Activated CD8-positive, alpha-beta memory T cell treated with anti-CD3 and anti-CD28 coated beads for 36 hours (primary cell): ENCODE data around the gene F11R. TPM values are rescaled to one million over a fixed set of nuclear protein-coding genes. Genes with fewer than 3 reads are reported as not detected.
"Not testable (repeated sequence)": the region's sequence is repeated elsewhere in the genome, so short reads cannot be mapped to it uniquely, and the experiment has no call there.

Experiments
- CTCF ChIA-PET: fragments of 350-600 bp; sonication (Branson Sonifier 250); formaldehyde crosslinking; loops from one replicate; lab custom pipeline; 2021; ENCODE audit warnings: antibody characterized with exemption; lab: Charles Lee
- POLR2A ChIA-PET: fragments of 350-600 bp; sonication (Branson Sonifier 250); formaldehyde crosslinking; loops from one replicate; lab custom pipeline; 2021; ENCODE audit warnings: antibody characterized with exemption; lab: Charles Lee
- total RNA-seq, 2 experiments: library from RNA; stranded (reverse); gene quantifications; one replicate each; pipeline ENCODE4 v1.2.3, GENCODE V29; 2021

The F11R gene
- total RNA-seq, 2 experiments from 2014 or later, result 8.6 to 11.5 TPM

DNA sequence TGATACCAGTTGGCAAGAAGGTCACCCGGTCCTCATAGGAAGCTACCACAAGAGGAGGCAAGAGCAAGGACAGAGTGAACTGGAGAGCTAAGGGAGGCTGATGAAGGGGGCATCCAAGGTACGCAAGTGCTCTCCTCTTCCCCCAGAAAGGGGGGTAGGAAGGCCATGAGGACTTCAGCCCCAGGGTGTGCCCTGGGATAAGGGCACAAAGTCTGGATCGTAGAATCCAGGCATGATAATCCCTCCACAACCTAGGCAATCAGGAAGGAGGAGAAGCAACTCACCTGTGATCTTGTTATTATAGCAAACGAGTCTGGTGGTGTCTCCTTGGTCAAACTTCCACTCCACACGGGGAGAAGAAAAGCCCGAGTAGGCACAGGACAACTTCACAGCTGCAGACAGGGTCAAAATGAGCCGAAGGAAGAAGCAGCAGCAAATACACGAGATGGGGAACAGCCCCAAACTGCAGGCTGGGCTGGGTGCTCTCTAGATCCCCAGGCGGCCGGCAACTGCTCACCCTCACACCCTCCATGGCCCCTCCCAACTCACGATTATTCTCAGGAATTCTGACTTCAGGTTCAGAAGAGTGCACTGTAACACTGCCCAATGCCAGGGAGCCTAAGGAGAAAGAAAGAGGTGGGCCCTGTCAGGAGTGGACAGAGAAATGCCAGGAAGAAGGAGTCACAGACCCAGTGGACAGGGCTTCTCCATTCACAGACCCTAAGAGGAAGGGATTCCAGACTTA, 20.0 kb downstream of the F11R start:
- ChIA-PET POLR2A (no interaction called here), CTCF (interaction anchor here (0.6 kb wide), 1 partner anchor 58 kb away, joined by 4 read pairs; no protein-coding TSS in a partner anchor)

- POLR2A ChIA-PET, result no interaction called here
- CTCF ChIA-PET, result interaction anchor here (0.6 to 1.2 kb wide), 2 partner anchors 9 to 146 kb away, joined by 3 read pairs; no protein-coding TSS in a partner anchor
Observed at GRCh38 chr1:160999376-160999775, 21.6 kb downstream of the F11R start.

GRCh38 chr1:160997323-160998038, 23.5 kb downstream of the F11R start:
- ChIA-PET CTCF (interaction anchor here (0.6 to 2.8 kb wide), 10 partner anchors 10 to 217 kb away, joined by 3 to 13 read pairs (median 4); partner anchors contain the start of gene USF1), POLR2A (interaction anchor here (0.5 kb wide), 1 partner anchor 30 kb away, joined by 5 read pairs; no protein-coding TSS in a partner anchor)

DNA sequence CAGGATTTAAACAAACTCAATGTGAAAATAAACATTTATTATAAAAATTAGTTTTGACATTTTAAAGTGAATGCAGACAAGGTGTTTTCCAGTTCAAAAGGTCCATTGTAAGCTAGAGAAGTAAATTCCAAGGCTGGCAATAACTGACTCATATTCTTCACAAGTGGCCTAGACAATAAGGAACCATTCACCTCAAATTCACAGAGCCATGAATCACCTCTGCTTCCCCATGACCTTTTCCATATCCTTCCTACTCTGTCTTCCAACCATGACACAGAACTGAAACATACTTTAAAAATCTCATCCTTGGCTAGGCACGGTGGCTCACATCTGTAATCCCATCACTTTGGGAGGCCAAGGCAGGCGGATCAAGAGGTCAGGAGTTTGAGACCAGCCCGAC, 24.8 kb downstream of the F11R start:
- ChIA-PET POLR2A (no interaction called here), CTCF (interaction anchor here (0.6 to 2.8 kb wide), 4 partner anchors 19 to 216 kb away, joined by 3 to 13 read pairs (median 4); partner anchors contain the start of gene USF1)

DNA sequence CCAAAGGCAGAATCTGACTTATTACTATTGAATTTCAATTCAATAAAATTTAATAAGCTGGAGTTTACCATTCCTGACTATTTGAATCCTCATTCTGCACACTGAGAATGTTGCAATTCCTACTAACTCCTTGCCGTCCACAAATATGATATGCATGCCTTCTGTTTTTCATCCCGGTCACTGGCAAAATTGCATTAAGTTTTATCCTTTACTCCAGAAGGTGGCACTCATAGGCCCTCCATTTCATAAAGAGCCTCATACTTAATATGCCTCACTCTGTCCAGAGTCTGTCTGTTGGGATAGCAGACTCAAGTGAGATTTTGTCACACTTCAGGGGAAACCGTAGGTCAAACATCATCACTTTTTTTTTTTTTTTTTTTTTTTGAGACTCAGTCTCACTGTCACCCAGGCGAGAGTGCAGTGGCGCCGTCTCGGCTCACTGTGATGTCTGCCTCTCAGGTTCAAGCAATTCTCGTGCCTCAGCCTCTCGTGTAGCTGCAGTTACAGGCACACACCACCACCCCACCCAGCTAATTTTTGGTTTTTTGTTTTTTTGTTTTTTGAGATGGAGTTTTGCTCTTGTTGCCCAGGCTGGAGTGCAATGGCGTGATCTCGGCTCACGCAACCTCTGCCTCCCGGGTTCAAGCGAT, 27.3 kb downstream of the F11R start:
- POLR2A ChIA-PET, result no interaction called here
- CTCF ChIA-PET, result interaction anchor here (0.7 to 1.4 kb wide), 2 partner anchors 28 to 39 kb away, joined by 3 read pairs; no protein-coding TSS in a partner anchor

- CTCF ChIA-PET, result interaction anchor here (0.9 to 3.0 kb wide), 4 partner anchors 29 to 157 kb away, joined by 3 to 16 read pairs (median 4); no protein-coding TSS in a partner anchor
- POLR2A ChIA-PET, result not testable (repeated sequence)
Observed at GRCh38 chr1:160992036-160992435, 28.9 kb downstream of the F11R start.

- ChIA-PET POLR2A (interaction anchor here (0.5 kb wide), 1 partner anchor 312 kb away, joined by 3 read pairs; no protein-coding TSS in a partner anchor), CTCF (interaction anchor here (1.3 to 1.8 kb wide), 2 partner anchors 10 to 152 kb away, joined by 3 to 5 read pairs; no protein-coding TSS in a partner anchor)
Observed at GRCh38 chr1:160987359-160988050, 33.4 kb downstream of the F11R start.

- CTCF ChIA-PET, result no interaction called here
Observed at GRCh38 chr1:160985723-160986122, 35.2 kb downstream of the F11R start.

GRCh38 chr1:160981584-160982411, 39.2 kb downstream of the F11R start:
- ChIA-PET POLR2A (interaction anchor here (0.6 kb wide), 1 partner anchor 231 kb away, joined by 3 read pairs; no protein-coding TSS in a partner anchor), CTCF (no interaction called here)

More at GRCh38 chr1:160985723-160986122, 35.2 kb downstream of the F11R start:
- POLR2A ChIA-PET, result no interaction called here

DNA sequence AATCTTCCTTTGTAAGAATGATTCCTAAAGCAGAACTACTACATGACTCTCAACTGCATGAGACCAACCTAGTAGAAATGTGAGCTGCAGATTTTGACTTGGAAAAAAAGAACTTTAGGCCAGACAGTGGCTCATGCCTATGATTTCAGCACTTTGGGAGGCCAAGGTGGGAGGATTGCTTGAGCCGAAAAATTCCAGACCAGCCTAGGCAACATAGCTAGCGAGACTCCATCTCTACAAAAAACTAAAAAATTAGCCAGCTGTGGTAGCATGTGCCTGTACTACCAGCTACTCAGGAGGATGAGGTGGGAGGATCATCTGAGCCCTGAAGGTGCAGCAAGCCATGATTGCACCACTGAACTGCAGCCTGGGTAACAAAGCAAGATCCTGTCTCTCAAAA, 41.7 kb downstream of the F11R start:
- ChIA-PET POLR2A (no interaction called here), CTCF (interaction anchor here (0.6 to 0.7 kb wide), 2 partner anchors 10 to 73 kb away, joined by 3 read pairs; no protein-coding TSS in a partner anchor)

- ChIA-PET POLR2A (no interaction called here), CTCF (interaction anchor here (0.6 to 0.9 kb wide), 2 partner anchors 10 to 11 kb away, joined by 3 read pairs; no protein-coding TSS in a partner anchor)
Observed at GRCh38 chr1:160978510-160978927, 42.4 kb downstream of the F11R start.

- ChIA-PET CTCF (no interaction called here), POLR2A (no interaction called here)
Observed at GRCh38 chr1:160975026-160975425, 45.9 kb downstream of the F11R start.

DNA sequence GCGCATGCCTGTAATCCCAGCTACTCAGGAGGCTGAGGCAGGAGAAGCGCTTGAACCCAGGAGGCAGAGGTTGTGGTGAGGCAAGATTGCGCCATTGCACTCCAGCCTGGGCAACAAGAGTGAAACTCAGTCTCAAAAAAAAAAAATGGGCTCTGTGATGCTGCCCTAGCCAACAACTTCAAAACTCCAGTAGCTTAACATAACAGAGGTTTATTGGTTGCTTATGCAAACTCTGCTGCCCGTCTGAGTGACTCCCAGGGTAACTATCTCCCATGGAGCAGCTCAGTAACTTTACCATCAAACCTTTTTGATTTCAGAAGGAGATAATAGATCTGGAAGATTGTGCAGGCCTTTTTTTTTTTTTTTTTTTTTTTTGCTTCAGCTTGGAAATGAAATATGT, 47.5 kb downstream of the F11R start:
- ChIA-PET CTCF (interaction anchor here (0.5 to 1.3 kb wide), 4 partner anchors 16 to 162 kb away, joined by 3 to 4 read pairs (median 3); no protein-coding TSS in a partner anchor), POLR2A (no interaction called here)

DNA sequence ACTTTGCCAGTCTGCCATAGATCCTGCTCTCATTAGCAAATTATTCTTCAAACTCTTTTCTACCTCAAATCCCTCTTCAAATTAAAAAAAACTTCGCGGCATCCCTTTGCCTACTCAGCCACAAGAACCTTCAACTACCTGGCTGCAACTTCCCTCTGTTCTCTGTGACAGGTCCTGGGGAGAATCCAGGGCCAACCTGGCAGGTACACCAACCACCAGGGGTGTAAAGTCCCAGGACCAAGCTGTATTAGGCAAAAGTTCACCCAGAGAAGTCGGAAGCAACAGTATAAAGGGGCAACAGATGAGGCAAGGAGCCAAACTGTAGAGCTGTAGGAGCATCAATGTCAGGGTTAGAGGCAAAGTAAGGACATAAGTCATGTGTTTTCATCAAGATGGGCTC, 48.0 kb downstream of the F11R start:
- CTCF ChIA-PET, result interaction anchor here (0.6 to 1.3 kb wide), 4 partner anchors 17 to 162 kb away, joined by 3 to 4 read pairs (median 3); no protein-coding TSS in a partner anchor
- POLR2A ChIA-PET, result no interaction called here

DNA sequence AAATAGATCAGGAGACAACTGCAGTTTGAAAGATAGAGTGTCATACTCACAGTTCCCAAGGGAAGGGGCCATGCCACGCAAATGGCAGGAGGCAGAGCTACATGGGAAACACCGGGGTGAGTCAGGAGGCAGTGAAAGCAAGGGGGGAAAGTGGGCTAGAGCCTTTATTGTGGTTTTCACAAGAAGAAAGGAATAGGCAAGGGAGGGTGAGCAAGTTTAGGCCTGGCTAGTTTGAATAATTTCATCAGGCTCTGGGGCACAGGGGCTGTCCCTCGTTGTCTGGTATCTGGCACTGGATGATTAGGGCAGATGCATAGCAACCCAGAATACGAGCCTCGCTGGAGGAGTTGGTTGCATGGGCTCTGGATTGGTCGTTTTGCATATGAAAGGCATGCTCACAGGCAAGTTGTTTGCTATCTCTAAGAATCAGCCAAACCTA, 49.3 kb downstream of the F11R start:
- CTCF ChIA-PET, result interaction anchor here (0.6 kb wide), 1 partner anchor 203 kb away, joined by 4 read pairs; no protein-coding TSS in a partner anchor
- POLR2A ChIA-PET, result no interaction called here

DNA sequence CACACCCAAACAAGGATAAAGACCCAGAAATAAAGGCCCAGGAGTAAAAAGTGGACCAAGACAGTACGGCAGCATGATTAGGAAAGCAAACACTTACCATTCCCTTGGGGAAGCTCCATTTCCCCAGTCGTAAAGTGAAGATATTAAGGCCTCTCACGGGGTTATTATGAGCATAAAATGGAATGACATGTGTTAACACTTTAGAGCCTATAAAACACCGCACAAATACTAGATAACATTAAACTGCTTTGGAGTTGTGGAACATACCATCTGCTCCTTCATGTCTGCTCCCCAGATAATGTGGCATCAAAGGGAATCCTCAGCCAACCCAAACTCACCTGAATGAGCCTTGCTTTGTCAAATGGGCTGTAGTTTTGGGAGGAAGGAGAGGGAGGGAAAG, 57.4 kb downstream of the F11R start:
- POLR2A ChIA-PET, result no interaction called here

DNA sequence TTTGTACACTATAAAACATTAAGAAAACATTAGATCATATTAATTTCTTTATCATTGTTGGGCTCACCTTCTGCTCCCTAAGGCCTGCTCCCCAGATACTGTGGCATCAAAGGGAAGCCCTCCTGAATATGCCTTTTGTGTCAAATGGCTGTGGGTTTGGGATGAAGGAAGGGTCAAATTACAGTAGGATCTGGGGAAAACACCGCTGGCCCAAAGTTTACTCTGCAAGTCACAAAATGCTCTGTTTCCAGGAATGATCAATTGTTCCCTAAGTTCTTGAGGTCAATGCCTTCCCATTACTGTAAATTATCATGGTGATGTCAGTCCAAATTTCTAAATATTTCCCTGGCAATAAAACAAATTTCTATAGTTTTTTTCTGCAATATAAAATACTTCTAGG, 59.5 kb downstream of the F11R start:
- CTCF ChIA-PET, result no interaction called here
- POLR2A ChIA-PET, result no interaction called here

More for the DNA sequence above, 57.4 kb downstream of the F11R start:
- CTCF ChIA-PET, result interaction anchor here (0.9 kb wide), 1 partner anchor 9 kb away, joined by 3 read pairs; the partner anchor contains the start of gene ITLN2
